HG03039 (cell line): ENCODE data around the gene UGP2.
"Not testable (repeated sequence)": the region's sequence is repeated elsewhere in the genome, so short reads cannot be mapped to it uniquely, and the experiment has no call there.

Experiments used
- ATAC-seq: cut with Tn5 transposase; IDR thresholded peaks from one replicate; pipeline ENCODE4 v1.9.1; 2021; ENCODE audit warnings: mild to moderate bottlenecking, moderate library complexity; ENCODE audit not compliant: unreplicated experiment

UGP2 gene

GRCh38 chr2:63841254-63842022, at the start of gene UGP2:
TSS of gene UGP2 (plus strand) at chr2:63841896. CDS start at chr2:63842186, 290 bp downstream.
- ATAC-seq, result peak; percentile 57

- no peak for ATAC-seq
Measured at GRCh38 chr2:63792530-63792929, 49.2 kb upstream of the UGP2 start.

- no peak for ATAC-seq
Measured at GRCh38 chr2:63796366-63796765, 45.3 kb upstream of the UGP2 start.

DNA sequence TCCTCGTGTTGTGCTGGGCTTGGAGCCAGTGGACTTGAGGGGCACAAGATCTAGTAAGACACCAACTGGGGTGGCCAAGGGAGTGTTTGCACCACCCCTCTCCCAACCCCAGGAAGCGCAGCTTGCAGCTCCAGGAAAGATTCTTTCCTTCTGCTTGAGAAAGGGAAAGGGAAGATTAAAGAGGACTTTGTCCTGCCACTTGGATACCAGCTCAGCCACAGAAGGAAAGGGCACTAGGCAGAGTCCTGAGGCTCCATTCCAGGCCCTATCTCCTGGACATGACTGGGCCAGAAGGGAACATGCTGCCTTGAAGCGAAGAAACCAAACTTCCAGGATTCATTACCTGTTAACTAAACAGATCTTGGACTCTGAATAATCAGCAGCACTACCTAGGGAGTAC, 44.9 kb upstream of the UGP2 start:
- no peak for ATAC-seq

DNA sequence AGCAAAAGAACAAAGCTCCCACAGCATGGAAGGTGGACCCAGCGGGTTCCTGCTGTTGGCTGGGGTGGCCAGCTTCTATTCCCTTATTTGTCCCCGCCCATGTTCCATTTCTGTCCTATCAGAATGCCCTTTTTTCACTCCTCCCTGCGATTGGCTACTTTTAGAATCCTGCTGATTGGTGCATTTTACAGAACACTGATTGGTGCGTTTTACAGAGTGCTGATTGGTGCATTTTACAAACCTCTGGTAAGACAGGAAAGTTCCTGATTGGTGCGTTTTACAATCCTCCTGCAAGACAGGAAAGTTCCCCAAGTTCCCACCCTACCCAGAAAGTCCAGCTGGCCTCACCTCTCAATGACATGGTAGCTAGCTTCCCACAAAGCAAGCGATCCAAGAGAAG, 40.2 kb upstream of the UGP2 start:
- no peak for ATAC-seq

DNA sequence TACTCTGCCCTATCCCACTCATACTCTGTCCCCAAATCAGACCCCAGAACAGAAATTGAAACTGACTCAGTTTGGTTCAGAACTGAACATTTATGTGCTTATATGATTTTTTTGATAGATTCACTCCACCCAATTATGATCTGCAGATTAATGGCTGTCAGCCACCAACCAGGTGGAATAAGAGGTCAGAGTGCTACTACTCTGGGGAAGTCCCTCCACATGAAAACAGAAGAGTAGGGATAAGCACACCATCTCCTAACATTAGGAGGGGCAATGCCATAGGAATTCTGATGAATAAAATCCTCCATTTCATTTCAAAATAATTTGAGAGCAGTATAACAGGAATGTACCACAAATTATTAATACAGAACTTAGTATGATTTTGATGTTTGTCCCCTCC, 36.3 kb upstream of the UGP2 start:
- no peak for ATAC-seq

DNA sequence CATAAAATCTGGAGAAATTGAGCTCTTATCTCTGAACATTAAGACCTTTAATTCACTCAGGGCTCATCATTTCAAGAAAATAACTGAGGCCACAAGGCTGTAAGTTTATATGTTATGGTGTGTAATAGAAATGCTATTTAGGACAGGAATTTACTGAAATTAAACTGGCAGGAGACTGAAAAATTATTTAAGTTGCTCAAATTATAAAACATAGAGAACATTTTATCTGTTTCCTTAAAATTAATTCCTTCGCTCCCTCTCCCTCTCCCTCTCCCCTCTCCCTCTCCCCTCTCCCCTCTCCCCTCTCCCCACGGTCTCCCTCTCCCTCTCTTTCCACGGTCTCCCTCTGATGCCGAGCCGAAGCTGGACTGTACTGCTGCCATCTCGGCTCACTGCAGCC, 33.7 kb upstream of the UGP2 start:
- not testable (repeated sequence) for ATAC-seq

DNA sequence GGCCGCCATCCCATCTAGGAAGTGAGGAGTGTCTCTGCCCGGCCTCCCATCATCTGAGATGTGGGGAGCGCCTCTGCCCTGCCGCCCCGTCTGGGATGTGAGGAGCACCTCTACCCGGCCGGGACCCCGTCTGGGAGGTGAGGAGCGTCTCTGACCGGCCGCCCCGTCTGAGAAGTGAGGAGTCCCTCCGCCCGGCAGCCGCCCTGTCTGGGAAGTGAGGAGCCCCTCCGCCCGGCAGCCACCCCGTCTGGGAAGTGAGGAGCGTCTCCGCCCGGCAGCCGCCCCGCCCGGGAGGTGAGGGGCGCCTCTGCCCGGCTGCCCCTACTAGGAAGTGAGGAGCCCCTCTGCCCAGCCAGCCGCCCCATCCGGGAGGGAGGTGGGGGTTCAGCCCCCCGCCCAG, 32.8 kb upstream of the UGP2 start:
- ATAC-seq, result not testable (repeated sequence)

GRCh38 chr2:63811063-63811462, 30.6 kb upstream of the UGP2 start:
- ATAC-seq, result no peak

GRCh38 chr2:63811870-63812269, 29.8 kb upstream of the UGP2 start:
- not testable (repeated sequence) for ATAC-seq

- no peak for ATAC-seq
Measured at GRCh38 chr2:63814114-63814513, 27.6 kb upstream of the UGP2 start.

- ATAC-seq, result no peak
Measured at GRCh38 chr2:63817382-63817781, 24.3 kb upstream of the UGP2 start.

DNA sequence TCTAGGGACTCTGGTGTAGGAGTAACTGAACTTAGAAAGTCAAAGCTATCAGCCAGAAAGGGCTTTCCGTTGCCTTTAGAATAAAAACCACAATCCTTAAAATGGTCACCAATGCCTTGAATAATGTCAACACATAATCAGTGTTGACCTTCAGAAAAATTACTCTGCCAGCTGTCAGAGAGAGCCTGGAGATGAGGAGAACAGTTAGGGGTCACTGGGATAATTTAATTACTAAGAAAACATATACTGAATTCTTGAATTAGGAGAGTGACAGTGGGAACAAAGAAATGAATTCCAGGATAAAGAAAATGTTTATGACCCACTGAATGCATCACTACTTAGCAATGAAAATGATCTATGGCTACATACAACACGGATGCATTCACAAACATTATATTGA, 23.4 kb upstream of the UGP2 start:
- ATAC-seq, result no peak

DNA sequence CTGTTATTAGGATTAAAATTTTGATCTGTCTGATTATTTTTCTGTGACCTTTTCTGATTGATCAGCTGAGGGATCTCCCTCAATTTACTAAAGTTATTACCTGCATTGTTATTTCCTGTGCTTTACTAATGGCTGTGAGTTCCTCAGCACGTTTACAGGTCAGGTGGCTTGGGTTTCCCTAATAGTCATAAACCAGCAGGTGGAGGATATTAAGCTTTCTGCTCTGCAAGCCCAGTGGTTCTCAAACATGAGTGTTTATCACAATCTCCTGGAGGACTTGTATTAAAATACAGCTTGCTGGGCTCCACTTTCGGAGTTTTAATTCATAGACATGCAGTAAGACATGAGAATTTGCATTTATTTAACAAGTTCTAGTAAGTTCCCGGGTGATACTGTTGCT, 22.4 kb upstream of the UGP2 start:
- no peak for ATAC-seq

DNA sequence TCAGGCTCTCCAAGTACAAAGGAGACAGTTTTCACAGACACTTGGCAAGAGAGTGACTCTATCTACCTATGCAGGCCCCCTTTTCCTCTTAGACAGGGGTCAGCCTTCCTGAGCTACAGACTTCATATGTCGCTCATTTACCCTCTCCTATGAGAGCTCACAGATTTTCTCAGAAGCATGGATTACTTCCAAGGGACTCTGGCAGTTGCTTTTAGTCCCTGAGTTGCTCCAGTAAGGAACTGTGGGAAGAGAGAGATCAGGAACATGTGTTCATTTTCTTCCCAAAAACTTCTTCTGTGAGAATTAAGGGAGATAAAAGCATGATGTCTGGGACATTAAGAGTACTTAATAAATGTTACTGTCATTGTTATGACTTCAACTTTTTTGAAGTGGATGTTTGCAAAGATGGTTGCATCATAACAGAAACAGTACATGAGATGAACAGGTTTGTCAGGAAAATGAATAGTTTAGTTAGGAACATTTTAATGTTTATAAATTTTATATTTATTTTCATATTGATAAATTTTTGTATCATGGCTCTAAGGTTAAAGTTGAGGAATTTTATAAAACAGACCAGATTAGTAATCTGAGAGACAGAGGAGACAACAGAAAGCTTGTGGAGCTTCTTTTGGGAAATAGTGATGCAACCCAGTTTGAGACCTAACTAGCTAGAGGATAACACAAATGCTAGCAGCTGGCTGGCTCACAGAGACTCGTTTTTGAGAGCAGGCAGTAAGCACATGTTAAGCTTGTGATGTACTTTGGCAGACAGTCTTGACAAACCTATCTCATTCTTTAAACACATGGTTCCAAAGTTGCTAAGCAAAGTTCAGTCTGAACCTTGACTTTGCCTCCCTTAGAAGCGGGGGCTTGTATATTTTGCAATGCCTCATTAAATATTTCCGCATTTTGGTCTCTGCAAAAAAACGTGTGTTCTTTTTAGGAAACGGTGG, 21.7 kb upstream of the UGP2 start:
- no peak for ATAC-seq

GRCh38 chr2:63820969-63821368, 20.7 kb upstream of the UGP2 start:
- no peak for ATAC-seq

GRCh38 chr2:63821396-63821795, 20.3 kb upstream of the UGP2 start:
- ATAC-seq, result no peak

DNA sequence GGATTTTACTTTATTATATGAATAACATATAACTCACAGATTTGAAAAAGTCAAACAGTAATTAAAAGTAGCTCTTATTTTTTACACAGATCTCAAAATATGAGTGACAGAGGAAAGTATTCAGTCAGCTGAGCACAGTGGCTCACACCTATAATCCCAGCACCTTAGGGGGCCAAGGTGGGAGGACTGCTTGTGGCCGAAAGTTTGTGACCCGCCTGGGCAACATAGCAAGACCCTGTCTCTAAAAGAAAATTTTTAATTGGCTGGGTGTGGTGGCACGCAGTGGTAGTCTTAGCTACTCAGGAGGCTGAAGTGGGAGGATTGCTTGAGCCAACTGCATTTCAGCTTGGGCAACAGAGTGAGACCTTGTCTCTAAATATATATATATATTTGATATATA, 19.2 kb upstream of the UGP2 start:
- ATAC-seq, result no peak

GRCh38 chr2:63827749-63828148, 13.9 kb upstream of the UGP2 start:
- ATAC-seq, result no peak

GRCh38 chr2:63831176-63831575, 10.5 kb upstream of the UGP2 start:
- no peak for ATAC-seq

DNA sequence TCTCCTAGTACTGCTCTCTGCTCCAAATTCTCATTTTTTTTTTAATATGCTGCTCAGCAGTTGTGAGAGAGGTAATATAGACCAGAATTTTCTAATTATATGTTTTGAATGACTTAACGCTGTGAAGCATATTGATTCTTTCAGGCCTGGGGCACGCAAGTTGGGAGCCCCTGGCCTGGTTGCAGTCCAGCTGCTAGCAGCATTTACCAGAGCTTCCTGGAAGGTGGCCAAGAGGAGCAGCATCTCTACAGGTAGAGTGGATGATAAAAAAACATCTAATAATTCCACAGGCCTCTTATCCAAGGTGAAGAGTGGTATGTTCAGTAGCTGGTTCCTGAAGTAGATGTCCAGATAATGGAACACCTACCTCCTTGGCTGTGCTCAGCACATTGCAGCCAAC, 7.3 kb upstream of the UGP2 start:
- no peak for ATAC-seq

DNA sequence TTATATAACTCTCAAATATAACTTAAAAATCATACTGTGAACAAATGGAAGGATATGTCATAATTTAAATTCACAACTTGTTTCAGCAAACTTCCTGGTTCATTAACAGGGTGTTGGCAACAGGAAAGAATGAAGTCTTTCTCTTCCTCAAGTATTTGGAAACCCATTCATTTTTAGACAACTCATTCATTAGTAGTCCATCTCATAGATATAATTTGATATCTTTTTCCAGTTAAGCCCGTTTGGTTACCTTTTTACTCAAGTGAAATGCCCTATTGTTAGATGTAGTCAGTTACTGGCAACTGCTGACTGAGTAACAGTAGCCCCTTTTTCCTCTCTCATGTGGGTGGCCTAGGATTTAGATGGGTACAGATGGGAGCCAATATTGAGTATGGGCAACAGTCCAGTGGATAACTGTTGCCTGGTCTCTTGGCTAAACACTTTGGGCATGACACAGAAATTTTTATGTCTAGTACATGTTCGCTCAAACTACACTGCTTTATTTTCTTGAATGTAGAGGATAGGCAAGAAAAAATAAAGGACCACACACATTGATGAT, 4.6 kb upstream of the UGP2 start:
- no peak for ATAC-seq
